Fibroblast of skin of left biceps (primary cell): ENCODE results near the gene NFATC4.

Source experiments
- DNase-seq, 2 experiments: peaks; one replicate each; pipeline ENCODE4 v3.0.0-alpha.2; 2013; ENCODE audit warnings: low read depth in 2 of 2

The NFATC4 gene

GRCh38 chr14:24409956-24410355 lies 42.0 kb downstream of the NFATC4 start:
- no peak for DNase-seq

- DNase-seq, result no peak
Observed at GRCh38 chr14:24411443-24412389, 43.7 kb downstream of the NFATC4 start.

GRCh38 chr14:24414077-24414476 lies 46.1 kb downstream of the NFATC4 start:
- DNase-seq, result no peak

- DNase-seq, result no peak
Observed at GRCh38 chr14:24414732-24415420, 46.9 kb downstream of the NFATC4 start.

- DNase-seq, result no peak
Observed at GRCh38 chr14:24415421-24416253, 47.7 kb downstream of the NFATC4 start.

GRCh38 chr14:24416254-24416931 lies 48.4 kb downstream of the NFATC4 start:
- DNase-seq, result no peak

GRCh38 chr14:24416932-24417619 lies 49.1 kb downstream of the NFATC4 start:
- DNase-seq, result no peak

GRCh38 chr14:24417832-24418491 lies 50.0 kb downstream of the NFATC4 start:
- no peak for DNase-seq

- no peak for DNase-seq
Observed at GRCh38 chr14:24418492-24418873, 50.5 kb downstream of the NFATC4 start.

- DNase-seq, result no peak
Observed at GRCh38 chr14:24422261-24422660, 54.3 kb downstream of the NFATC4 start.

- DNase-seq, result no peak
Observed at GRCh38 chr14:24422694-24423601, 55.0 kb downstream of the NFATC4 start.

GRCh38 chr14:24425704-24426103 lies 57.7 kb downstream of the NFATC4 start:
- peak; percentile 53 to 54 for DNase-seq

GRCh38 chr14:24426150-24426911 lies 58.3 kb downstream of the NFATC4 start:
- no peak for DNase-seq

GRCh38 chr14:24426912-24427536 lies 59.0 kb downstream of the NFATC4 start:
- DNase-seq, result no peak

GRCh38 chr14:24427537-24428508 lies 59.8 kb downstream of the NFATC4 start:
- no peak for DNase-seq

- no peak for DNase-seq
Observed at GRCh38 chr14:24428628-24429394, 60.8 kb downstream of the NFATC4 start.
